GM21528 (cell line): ENCODE results near the gene IFI27L2.

Experiments
- ATAC-seq: cut with Tn5 transposase; IDR thresholded peaks from one replicate; pipeline ENCODE4 v1.9.1; 2021; ENCODE audit warnings: mild to moderate bottlenecking, moderate library complexity; ENCODE audit not compliant: unreplicated experiment, low FRiP score

The IFI27L2 gene

DNA sequence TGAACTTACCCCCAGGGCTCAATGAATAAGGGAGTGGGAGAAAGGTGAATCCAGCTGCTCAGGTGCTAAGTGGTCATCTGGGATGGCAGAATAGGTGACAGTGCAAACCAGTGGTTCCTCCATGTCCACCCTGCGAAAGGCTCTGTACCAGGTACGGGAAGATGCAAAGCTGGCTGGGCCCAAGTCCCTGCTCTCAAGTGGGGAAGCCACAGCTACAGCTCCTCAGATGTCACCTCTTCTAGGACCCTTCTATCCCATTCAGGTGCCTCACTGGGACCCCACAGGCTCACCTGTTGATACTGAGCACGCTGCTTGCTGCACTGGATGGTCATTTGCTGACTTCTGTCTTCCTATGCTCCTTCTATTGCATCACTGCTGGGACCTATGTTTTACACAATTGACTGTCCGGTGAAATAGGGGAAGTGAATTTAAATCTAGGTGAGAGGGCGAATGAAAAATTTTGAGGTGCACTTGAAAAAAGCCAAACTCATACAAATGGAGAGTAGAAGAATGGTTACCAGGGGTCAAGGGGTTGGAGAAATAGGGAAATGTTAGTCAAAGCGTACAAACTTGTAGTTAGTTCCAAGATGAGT, 24.4 kb upstream of the IFI27L2 start:
- ATAC-seq: no peak

DNA sequence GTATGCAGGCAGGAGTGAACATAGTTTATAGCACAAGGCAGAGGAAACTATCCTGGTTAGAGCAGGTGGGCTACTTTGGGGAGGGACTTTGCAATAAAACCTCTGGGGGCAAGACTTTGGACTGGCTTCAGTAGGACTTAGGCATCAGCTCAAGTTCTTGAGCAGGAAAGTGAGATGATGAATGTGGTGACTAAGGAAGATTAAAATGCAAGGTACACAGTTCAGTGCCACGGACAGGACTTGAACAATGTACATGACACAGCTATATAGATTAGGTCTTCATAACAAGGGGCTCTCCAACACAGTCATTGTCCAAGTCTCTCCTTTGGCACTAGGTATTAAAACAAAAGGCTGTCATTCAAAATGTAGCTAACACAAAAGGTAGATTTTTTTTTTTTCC, 23.3 kb upstream of the IFI27L2 start:
- no peak for ATAC-seq

DNA sequence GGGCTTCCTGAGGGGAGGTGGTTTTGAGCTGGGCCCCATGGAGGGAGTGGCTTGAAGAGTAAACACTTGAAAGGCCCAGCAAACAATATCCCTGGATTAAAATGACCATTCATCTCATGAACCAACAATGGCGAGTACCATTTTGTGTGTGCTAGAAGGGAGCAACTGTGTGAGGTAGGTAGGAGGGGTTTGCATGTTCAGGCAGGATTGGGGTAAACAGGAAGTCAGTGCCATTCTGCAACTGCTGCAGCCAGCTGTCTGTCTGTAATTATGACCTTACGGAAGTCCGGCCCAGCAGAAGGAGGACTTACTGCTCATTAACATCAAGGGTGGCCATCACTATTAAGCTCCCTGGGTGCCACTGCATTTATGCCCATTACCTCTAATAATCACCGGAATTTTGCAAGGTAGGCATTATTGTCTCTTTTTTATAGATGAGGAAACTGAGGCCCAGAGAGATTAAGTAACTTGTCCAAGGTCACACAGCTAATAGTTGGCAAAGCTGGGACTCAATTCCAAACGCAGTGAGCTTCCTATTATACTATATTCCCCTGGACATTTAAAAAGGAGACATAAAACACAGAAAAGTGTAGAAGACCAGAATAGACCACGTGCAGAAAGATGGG, 16.6 kb upstream of the IFI27L2 start:
- no peak for ATAC-seq

DNA sequence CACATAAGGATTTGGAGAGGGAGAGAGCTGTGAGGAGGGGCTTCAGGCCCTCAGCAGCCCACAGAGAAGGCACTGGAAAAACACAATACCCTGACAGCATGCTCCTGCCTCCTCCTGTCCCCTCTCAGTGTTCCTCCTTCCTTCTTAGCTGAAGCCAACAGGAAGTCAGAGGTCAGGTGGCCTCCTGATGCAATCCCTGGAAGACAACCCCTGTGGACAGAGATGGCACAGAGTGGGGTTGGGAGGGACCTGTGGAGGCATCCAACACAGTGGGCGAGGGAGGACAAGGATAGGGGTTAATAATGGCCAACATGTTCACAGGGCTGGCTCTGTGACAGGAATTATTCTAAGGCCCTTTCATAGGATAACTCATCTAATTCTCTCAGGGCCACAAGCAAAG, 15.4 kb upstream of the IFI27L2 start:
- no peak for ATAC-seq

DNA sequence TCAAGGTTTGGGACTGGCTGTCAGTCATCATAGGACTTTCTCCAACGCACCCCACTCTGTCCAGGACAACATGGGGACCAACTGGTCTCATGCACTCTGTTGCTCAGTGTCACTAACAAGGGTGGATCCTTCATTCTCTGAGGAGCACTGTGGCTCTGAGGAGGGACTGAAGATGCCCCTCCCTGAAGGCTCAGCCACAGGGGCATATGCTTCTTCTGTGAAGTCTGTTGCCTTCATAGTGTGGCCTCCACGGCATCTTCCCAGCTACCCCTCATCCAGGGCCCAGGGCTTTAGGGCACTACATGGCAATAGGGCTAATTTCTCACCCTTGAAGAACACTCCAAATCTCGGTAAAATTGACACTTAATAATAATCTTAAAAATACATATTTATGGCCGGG, 14.3 kb upstream of the IFI27L2 start:
- ATAC-seq: no peak

DNA sequence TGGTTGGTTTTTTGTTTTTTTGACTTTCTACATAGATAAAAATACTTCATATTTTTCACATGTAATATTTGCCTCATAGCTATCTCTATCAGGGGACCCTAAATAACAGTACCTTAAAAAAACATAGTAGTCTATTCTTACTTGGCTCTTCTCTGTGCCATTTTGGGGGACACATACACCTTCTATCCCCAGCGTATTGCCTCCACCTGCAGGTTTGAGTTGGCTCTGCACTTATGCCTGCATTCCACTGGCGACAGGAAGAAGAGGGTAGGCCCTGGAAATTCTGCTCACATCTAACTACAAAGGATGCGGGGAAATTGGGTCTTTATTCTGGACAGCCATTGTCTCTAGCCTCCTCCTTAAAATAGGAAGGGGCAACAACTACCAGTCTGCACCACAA, 13.8 kb upstream of the IFI27L2 start:
- ATAC-seq: no peak

DNA sequence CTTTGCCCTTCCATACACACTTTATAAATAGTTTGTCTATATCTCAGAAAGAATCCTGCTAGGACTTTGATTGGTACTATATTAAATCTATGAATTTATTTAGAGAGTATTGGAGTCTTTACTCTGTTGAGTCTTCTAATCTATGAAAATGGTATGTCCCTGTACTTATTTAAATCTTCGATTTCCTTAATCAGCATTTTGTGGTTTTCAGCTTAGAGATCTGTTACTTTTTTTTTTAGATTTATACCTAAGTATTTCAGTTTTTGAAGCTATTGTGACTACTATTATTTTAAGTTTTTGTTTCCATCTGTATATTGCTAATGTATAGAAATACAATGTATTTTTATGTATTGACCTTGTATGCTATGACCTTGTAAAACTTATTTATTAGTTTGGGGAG, 13.4 kb upstream of the IFI27L2 start:
- ATAC-seq: no peak

DNA sequence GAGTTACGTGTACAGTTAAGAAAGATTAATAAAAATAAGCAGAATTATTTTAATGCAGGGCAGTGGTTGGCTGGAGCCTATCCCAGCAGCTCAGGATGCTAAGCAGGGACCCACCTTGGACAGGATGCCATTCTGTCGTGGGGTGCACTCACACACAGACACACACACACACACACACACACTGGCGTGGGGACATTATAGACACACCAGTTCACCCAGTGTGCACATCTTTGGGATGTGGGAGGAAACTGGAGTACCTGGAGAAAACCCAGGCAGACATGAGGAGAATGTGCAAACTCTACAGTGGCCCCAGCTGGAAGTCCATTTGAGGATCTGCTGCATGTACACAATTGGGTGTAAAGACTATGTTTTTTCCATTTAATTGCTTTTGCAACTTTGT, 12.8 kb upstream of the IFI27L2 start:
- ATAC-seq: no peak

DNA sequence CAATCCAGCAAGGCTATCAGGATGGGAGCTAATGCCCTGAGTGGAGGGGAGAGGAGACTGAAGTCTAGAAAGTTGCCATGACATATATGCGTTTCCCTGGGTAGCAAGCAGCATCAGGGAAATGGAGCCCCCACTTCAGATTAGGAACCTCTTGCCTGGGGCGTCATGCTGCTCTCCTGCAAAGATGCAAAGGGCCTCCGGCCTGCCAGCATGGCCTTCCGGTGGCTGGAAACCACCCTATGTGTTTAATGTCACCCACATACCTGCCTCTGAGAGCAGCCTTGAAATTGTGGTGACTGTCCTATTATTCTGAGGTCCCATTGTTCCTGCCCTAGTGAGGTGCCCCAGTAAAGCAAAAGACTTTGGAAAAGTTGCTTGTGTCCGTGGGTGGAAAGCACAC, 10.0 kb upstream of the IFI27L2 start:
- no peak for ATAC-seq

DNA sequence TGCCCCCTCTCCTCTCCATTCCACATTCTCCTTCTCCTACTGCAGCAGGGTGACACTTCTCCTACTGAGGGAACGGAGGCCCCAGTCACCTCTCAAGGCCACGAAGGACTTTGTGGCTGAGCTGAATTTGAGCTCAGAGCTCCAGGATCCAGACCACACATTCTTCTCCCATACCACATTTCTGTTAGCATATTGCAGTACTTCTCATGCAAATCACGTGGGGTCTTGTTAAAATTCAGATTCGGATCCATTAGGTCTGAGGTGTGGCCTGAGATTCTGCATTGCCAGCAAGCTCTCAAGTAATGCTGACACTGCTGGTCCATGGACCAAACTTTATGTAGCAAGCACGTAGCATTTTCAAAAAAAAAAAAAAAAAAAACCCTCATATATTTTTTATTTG, 9.6 kb upstream of the IFI27L2 start:
- ATAC-seq: no peak

DNA sequence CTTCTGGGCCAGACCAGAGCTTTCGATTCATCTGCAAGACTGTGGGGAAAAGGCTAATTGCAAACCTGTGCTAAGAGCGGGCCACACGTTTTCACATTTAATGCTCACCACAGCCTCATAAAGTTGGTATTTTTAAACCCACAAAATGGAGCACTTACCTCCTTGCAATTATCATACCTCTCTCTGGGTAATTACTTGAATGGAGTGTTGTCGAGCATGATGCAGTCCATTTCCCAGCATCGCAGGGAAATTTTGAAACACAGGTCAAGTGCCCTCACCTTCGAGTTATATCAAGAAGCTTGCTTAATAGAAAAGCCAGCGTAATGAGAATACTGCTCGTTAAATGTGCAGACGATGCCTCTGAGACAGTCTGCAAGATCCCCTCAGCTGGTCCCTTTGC, 8.8 kb upstream of the IFI27L2 start:
- ATAC-seq: no peak

DNA sequence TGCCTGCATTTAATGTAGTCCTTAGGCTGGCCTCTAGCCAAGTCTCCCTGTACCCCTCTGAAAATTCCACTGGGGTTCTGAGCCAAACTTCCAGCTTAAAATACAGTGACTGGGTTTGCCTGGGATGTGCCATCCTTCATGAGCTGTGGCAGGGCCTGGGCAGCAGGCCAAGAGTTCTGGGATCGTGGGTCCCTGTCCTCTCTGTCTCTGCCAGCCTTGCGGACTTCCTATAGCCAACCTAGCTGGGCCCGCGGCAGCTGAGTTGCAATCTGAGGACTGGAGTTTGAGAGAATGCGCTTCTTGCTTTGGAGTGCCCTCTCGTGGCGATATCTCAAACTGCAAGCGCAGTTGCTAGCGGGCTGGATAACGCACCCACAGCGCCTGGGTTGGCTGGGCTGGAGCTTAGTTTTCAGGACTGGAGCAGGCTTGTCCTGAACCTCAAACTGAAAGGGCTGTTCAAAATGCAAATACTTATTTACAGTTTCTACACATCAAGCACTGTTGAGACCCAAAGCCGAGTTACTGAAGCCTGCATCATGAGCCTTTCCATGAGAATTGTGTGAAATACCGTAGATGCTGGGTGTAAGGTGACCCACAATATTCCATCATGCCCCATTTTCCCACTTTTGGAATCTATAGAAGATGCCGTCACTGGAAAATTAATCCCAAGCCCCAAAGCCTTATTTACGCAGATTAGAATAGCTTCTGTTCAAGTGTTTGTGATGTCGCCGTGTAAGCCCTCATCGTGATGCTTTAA, 7.3 kb upstream of the IFI27L2 start:
- peak; percentile 82 for ATAC-seq

DNA sequence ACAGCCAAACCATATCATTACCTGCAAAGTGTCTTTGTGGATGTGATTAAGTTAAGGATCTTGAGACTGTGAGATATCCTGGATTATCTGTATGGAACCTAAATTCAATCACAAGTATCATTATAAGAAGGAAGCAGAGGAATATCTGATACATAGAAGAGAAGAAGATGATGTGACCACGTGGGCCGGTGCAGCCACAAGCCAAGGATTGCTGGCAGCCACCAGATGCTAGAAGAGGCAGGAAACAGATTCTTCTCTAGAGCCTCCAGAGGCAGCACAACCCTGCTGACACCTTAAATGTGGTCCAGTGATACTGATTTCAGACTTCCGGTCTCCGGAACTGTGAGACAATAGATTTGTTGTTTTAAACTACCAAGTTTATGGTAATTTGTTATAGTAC, 6.1 kb upstream of the IFI27L2 start:
- ATAC-seq: no peak

DNA sequence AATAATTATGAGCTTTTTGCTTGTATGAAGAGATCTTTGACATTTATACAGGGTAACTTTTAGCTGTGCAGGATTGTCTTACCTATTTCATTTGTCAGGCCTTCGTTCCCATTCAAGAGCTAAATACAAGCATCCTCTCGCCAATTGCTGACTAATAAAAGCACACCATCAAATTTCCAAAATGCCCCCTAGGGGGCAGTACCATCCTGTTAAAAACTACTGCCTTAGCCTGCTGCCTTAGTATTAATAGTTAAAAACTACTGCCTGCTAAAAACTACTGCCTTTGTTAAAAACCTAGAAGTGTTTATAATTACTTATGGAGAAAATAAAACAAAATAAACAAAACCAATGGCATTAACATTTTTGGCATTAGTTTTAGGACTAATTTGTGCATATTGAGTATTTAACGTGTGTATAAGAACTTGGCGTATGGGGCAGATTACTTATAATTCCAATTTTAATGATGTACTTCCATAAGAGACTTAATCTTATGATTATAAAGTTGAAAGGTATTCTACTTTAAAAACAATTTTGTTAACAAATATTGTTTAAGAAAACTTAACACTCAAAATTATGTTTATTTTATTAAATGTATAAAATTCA, 3.0 kb upstream of the IFI27L2 start:
- peak; percentile 47 for ATAC-seq

DNA sequence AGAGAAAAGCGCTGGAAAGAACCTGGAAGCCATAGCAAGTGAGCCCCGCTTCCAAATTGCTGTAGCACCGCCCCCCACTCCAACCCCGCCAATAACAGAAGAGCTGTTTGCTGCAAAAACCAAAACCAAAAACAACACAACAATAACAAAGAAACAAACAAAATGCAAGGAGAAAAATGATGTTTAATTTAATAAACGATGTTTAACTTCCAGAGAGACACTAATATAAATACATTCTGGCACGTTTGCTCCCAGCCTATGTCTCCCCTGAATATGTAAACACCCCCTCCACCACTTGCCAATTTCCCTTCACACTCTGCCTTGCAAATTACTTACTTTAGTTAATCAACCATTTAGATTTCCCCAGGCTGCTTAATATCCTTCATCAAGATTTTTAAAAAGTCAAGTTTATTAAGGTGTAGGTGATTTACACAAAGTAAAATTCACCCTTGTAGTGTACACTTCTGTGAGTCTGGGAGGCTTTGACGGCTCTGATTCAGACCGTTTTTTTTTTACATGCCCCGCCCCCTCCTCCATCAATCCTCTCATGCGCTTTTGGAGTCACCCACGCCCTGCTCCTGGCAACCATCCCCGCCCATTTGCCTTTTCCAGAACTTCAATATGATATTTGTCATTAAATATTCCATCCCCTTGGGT, 482 bp upstream of the IFI27L2 start:
- no peak for ATAC-seq

DNA sequence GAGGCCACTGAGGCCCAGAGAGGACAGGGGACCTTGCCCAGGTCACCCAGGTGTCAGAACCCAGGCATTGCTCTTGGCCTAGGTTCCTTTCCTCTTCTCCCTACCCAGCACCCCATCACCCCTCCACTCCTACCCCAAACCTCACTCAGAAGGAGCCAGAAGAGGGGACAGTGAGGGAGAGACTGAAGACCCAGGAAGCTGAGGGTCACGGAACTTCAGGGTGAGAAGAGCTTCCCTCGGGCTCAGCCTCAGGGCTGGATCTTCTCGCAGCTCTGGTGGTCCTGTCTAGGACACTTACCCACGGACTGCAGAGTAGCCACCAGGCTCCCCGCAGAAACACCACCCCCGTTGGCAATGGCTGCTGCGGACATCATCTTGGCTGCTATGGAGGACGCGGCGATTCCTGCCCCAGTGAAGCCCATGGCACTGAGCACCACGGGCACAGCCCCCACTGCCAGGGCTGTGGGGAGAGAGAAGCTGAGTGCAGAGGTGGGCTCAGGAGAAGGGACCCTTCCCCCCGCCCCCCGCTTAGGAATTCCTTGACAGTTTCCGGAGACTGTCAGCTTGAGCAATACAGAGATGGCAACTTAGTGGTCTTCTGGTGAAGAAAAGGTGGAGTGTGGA, 1.1 kb downstream of the IFI27L2 start:
- ATAC-seq: no peak

DNA sequence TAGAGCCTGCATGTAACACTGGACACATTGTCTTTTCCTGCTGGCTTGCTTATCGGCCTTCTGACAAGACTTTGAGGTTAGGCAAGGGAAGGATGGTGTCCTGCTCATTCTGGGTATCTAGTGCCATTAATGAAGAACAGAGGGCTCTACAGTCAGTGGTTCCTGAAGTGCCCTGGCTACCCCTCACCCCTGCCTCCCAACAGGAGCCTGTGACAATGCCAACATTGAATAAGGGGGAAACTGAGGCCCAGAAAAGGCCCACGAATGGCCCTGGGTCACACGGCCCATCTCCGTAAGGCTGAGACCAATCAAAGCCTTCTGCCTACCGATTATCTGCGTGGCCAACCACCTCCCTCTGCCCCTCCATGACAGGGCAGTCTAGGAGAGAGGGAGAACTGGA, 2.1 kb downstream of the IFI27L2 start:
- no peak for ATAC-seq

DNA sequence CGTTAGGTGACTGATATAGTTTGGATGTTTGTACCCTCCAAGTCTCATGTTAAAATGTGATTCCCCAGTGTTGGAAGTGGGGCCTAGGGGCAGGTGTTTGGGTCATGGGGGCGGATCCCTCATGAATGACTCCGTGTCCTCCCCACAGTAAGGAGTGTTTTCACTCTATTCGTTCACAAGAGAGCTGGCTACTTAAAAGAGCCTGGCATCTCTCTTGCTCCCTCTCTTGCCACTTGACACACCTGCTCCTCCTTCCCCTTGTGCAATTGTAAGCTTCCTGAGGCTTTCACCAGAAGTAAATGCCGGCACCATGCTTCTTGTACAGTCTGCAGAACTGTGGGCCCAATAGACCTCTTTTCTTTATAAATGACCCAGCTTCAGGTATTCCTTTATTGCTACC, 2.6 kb downstream of the IFI27L2 start:
- ATAC-seq: no peak

DNA sequence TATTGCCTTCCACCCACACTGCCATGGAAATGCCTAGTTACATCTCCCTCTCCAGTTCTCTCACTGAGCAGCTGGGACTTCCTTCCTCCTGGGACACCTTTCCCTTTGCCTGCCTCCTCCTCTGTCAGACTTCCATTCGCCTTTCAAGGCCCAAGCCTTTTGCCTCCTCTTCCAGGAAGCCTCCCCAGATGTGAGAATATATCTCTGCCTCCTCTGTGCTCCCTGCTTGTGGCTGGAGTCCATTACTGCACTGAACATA, 3.1 kb downstream of the IFI27L2 start:
- ATAC-seq: no peak

DNA sequence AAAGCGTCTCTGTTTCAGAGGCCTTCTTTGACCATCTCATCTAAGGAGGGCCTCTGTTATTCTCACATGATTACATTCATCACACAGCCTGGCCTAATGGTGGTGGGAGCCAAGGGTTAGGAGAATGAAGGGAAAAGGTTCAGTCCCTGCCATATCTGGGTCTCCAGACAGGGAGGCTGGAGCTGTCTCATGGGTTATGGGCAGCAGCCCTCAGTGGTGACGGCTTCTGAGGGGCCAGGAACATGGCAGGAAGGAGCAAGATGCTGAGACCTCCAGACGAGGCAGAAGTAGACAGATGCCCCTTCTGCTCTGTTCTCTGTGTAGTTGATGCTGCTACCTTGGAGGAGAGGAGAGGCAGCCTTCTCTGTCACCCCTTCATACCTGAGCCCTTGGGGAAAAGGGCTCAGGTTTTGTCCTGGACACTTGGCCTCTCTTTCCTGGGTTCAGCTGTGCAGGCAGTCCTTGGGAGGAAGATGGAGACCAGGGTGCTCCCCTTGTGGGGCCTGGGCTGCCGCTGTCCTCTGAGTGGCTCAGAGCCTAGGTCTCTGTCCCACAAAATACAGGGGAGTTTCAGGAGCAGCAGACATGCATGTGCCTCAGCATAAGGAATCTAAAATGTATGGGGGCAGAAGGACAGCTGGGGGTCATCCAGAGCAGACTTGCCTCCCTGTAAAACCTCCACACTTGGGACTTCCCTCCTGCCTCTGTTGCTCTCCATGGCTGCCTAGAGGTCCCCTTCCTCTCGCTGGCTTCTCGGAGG, 3.6 kb downstream of the IFI27L2 start:
- no peak for ATAC-seq
